Keratinocyte (primary cell): ENCODE results near the gene ACKR3. TPM values are rescaled to one million over a fixed set of nuclear protein-coding genes. Genes with fewer than 3 reads are reported as not detected.

Experiments used
- DNase-seq: peaks from one replicate; pipeline ENCODE4 v3.0.0-alpha.2; 2011; ENCODE audit warnings: low read depth, missing footprints, low spot score
- FAIRE-seq: peaks from 2 replicates; lab custom pipeline; 2011; peaks lifted over from hg19 to GRCh38; lab: Jason Lieb, UNC
- H2AFZ ChIP-seq: 2 replicates; pipeline ENCODE4 v1.6.0; 2012; ENCODE audit warnings: low read length, control low read depth, inconsistent platforms; ENCODE audit not compliant: control insufficient read depth
- H3K27ac ChIP-seq: 2 replicates; pipeline ENCODE4 v1.5.1; 2011; ENCODE audit warnings: low read length; ENCODE audit not compliant: control insufficient read depth, insufficient read depth
- H3K27me3 ChIP-seq: 3 replicates; pipeline ENCODE4 v1.6.0; 2011; ENCODE audit warnings: low read length; ENCODE audit not compliant: control insufficient read depth, insufficient read depth; ENCODE audit errors: extremely low read depth
- H3K36me3 ChIP-seq, 2 experiments: 2 replicates in 1 of 2; 3 replicates in 1 of 2; pipeline ENCODE4 v1.5.1; 2011; ENCODE audit warnings: low read length in 2 of 2, mild to moderate bottlenecking in 1 of 2; ENCODE audit not compliant: control insufficient read depth in 2 of 2, insufficient read depth in 2 of 2; ENCODE audit errors: extremely low read depth in 1 of 2
- H3K4me1 ChIP-seq: 3 replicates; pipeline ENCODE4 v1.5.1; 2011; ENCODE audit warnings: low read length; ENCODE audit not compliant: control insufficient read depth, insufficient read depth; ENCODE audit errors: extremely low read depth
- H3K4me2 ChIP-seq: 3 replicates; pipeline ENCODE4 v1.6.0; 2011; ENCODE audit warnings: low read depth, low read length; ENCODE audit not compliant: control insufficient read depth, insufficient read depth; ENCODE audit errors: extremely low read depth
- H3K4me3 ChIP-seq, 3 experiments: fragments of 200-600 bp in 1 of 3; sonication (generic) in 1 of 3; 2 replicates in 2 of 3; 3 replicates in 1 of 3; pipeline ENCODE4 v1.5.1; 2011 to 2016; ENCODE audit warnings: low read length in 3 of 3, mild to moderate bottlenecking in 3 of 3, control low read depth in 2 of 3, inconsistent platforms in 1 of 3, low read depth in 1 of 3, mixed read lengths in 1 of 3, mixed run types in 1 of 3, moderate library complexity in 1 of 3; ENCODE audit not compliant: control insufficient read depth in 2 of 3, insufficient read depth in 2 of 3; ENCODE audit errors: extremely low read depth in 1 of 3
- H3K79me2 ChIP-seq: 2 replicates; pipeline ENCODE4 v1.6.0; 2012; ENCODE audit warnings: low read length; ENCODE audit not compliant: control insufficient read depth, insufficient read depth
- H3K9ac ChIP-seq: 3 replicates; pipeline ENCODE4 v1.6.0; 2011; ENCODE audit warnings: low read length; ENCODE audit not compliant: control insufficient read depth, insufficient read depth; ENCODE audit errors: extremely low read depth
- H3K9me1 ChIP-seq: 3 replicates; pipeline ENCODE4 v1.6.0; 2011; ENCODE audit warnings: low read length; ENCODE audit not compliant: control insufficient read depth, insufficient read depth; ENCODE audit errors: extremely low read depth
- H3K9me3 ChIP-seq: 2 replicates; pipeline ENCODE4 v1.5.1; 2012; ENCODE audit warnings: low read depth, low read length; ENCODE audit not compliant: control insufficient read depth
- H4K20me1 ChIP-seq: 3 replicates; pipeline ENCODE4 v1.6.0; 2011; ENCODE audit warnings: low read length; ENCODE audit not compliant: control insufficient read depth, insufficient read depth; ENCODE audit errors: extremely low read depth
- EZH2 ChIP-seq: IDR thresholded peaks from one replicate; pipeline ENCODE4 v1.6.1; 2012; ENCODE audit warnings: inconsistent platforms, mild to moderate bottlenecking, low read length, moderate library complexity
- dilution Hi-C: fragments of 300-500 bp; cut with MboI; formaldehyde crosslinking; loops from one replicate; pipeline ENCODE4 v1.7.0; 2020; ENCODE audit warnings: low sequenced_read_pairs; ENCODE audit not compliant: extremely low pct_ligation_motif_present
- polyA plus RNA-seq, 5 experiments: library from polyadenylated mRNA; depleted of rRNA in 3 of 5; stranded (reverse) in 3 of 5; stranded (forward) in 1 of 5; unstranded in 1 of 5; fragments of >200 nt; gene quantifications; 1 replicate in 1 of 5; 2 replicates in 3 of 5; 3 replicates in 1 of 5; pipeline versions ENCODE4 v1.2.1 to v1.2.3, GENCODE V29; 2011 to 2012; ENCODE audit warnings: missing spikeins in 2 of 5, low read depth in 1 of 5, low replicate concordance in 1 of 5
- TF ChIP-seq, protein P1 (sequence below), 3 experiments: IDR thresholded peaks in 1 of 3; conservative IDR thresholded peaks in 1 of 3; optimal IDR thresholded peaks in 1 of 3; 2 replicates in 2 of 3; 3 replicates in 1 of 3; pipeline versions ENCODE3 to v1.5.1; 2011; ENCODE audit warnings: low read length in 3 of 3, mild to moderate bottlenecking in 3 of 3, moderate library complexity in 2 of 3, control low read depth in 1 of 3, inconsistent platforms in 1 of 3; ENCODE audit not compliant: insufficient read depth in 2 of 3; ENCODE audit errors: extremely low read depth in 1 of 3

The ACKR3 gene
- polyA plus RNA-seq, 1 donor (not counting 4 experiments of a cell fraction or from before 2014, with no cell fraction given): 29.4 TPM

- DNase-seq (no peak), FAIRE-seq (no peak)
- no peak overlapping the region for H2AFZ ChIP-seq
- no peak overlapping the region for H3K9ac ChIP-seq
- H3K4me1 ChIP-seq: peaks cover 8% of the 10 kb centered on the region
- no peaks in the 10 kb centered on the region for H3K9me1 ChIP-seq
- dilution Hi-C loops: no loop called here
- no peak for TF ChIP-seq EZH2
- TF ChIP-seq, protein P1, sequence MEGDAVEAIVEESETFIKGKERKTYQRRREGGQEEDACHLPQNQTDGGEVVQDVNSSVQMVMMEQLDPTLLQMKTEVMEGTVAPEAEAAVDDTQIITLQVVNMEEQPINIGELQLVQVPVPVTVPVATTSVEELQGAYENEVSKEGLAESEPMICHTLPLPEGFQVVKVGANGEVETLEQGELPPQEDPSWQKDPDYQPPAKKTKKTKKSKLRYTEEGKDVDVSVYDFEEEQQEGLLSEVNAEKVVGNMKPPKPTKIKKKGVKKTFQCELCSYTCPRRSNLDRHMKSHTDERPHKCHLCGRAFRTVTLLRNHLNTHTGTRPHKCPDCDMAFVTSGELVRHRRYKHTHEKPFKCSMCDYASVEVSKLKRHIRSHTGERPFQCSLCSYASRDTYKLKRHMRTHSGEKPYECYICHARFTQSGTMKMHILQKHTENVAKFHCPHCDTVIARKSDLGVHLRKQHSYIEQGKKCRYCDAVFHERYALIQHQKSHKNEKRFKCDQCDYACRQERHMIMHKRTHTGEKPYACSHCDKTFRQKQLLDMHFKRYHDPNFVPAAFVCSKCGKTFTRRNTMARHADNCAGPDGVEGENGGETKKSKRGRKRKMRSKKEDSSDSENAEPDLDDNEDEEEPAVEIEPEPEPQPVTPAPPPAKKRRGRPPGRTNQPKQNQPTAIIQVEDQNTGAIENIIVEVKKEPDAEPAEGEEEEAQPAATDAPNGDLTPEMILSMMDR (optimal IDR thresholded peaks at IDR 0.05 in 1 of 3, IDR thresholded peaks at IDR 0.05 in 1 of 3, conservative IDR thresholded peaks at IDR 0.05 in 1 of 3; ENCODE audit: extremely low read depth in 1 of 3, insufficient read depth in 2 of 3, low read length in 3 of 3): no peak
- H4K20me1 ChIP-seq: no peaks in the 10 kb centered on the region
- peaks cover 10% of the 10 kb centered on the region for H3K27me3 ChIP-seq
- no peak overlapping the region for H3K4me3 ChIP-seq
- H3K9me3 ChIP-seq: no peaks in the 10 kb centered on the region
- no peaks in the 10 kb centered on the region for H3K79me2 ChIP-seq
- H3K36me3 ChIP-seq: no peaks in the 10 kb centered on the region
- no peak overlapping the region for H3K4me2 ChIP-seq
- H3K27ac ChIP-seq: no peak overlapping the region
Observed at GRCh38 chr2:236605345-236605734, 35.7 kb downstream of the ACKR3 start.

GRCh38 chr2:236606023-236606422, 36.4 kb downstream of the ACKR3 start:
- Histone ChIP-seq H4K20me1 (no peaks in the 10 kb centered on the region), H3K36me3 (no peaks in the 10 kb centered on the region), H3K4me2 (no peak overlapping the region), H3K9me3 (no peaks in the 10 kb centered on the region), H3K9me1 (no peaks in the 10 kb centered on the region), H3K27me3 (peaks cover 10% of the 10 kb centered on the region), H3K79me2 (no peaks in the 10 kb centered on the region), H2AFZ (no peak overlapping the region), H3K4me1 (peaks cover 3% of the 10 kb centered on the region), H3K27ac (no peak overlapping the region), H3K4me3 (no peak overlapping the region), H3K9ac (no peak overlapping the region)
- dilution Hi-C loops: no loop called here
- no peak for FAIRE-seq
- TF ChIP-seq, protein P1 (optimal IDR thresholded peaks at IDR 0.05 in 1 of 3, IDR thresholded peaks at IDR 0.05 in 1 of 3, conservative IDR thresholded peaks at IDR 0.05 in 1 of 3; ENCODE audit: extremely low read depth in 1 of 3, insufficient read depth in 2 of 3, low read length in 3 of 3): no peak
- no peak for DNase-seq
